ENCODE results near the gene PPFIA1. TPM values are rescaled to one million over a fixed set of nuclear protein-coding genes. Genes with fewer than 3 reads are reported as not detected.
A peak's percentile ranks its signal among the peaks of the same experiment; 100 is the strongest.

The PPFIA1 gene
- total and polyA plus RNA-seq, 2 of the 13 experiments (the other 11 are each of a cell fraction or from before 2014, with no cell fraction given): 29.9 to 45.2 TPM

DNA sequence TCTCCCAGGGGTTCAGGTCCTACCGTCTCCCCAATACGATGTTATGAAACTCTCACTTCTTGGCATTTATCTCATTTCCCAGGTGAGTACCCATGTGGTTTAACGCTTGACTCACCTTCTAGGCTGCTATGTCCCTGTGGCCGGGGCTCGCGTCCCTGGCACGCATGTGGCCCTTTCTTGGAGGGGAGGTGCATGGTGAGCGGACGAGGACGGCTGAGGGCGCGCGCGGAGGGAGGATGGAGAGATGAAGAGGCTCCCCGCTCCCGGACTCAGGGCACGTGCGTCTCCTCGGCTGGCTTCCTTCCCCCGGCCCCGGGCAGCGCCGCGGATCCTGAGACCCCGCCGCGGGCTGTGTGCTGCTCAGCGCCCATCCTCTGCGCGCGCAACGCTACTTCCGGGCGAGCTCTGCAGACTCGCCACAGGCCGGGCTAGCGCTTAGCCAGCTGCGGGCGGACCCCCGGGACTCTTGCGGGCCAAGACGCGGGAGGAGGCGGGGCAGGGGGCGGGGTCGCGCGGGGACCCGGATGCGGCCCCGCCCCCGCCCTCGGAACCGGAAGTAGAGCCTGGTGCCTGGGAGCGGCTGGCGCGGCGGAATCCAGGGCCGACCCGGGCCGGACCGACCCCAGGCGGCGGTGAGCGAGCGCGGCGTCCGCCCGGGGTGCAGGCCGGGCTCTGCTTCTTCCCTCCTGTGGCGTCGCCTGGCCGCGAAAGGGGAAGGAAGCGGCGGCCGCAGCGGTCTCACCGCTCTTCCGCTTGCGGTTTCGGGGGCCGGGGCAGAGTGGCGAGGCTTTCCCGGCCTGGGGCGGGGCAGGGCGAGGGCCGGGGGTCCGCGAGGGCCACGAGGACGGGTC, 127.7 kb downstream of the PPFIA1 start, which contains the start of gene CTTN (continued):
- TF ChIP-seq, protein P1, sequence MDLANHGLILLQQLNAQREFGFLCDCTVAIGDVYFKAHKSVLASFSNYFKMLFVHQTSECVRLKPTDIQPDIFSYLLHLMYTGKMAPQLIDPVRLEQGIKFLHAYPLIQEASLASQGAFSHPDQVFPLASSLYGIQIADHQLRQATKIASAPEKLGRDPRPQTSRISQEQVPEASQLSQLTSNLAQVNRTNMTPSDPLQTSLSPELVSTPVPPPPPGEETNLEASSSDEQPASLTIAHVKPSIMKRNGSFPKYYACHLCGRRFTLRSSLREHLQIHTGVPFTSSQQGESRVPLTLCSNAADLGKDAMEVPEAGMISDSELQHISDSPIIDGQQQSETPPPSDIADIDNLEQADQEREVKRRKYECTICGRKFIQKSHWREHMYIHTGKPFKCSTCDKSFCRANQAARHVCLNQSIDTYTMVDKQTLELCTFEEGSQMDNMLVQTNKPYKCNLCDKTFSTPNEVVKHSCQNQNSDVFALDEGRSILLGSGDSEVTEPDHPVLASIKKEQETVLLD (CRISPR knock-in tag; IDR thresholded peaks at IDR 0.05; ENCODE audit: low read depth): no peak
- TF ChIP-seq, protein P2, sequence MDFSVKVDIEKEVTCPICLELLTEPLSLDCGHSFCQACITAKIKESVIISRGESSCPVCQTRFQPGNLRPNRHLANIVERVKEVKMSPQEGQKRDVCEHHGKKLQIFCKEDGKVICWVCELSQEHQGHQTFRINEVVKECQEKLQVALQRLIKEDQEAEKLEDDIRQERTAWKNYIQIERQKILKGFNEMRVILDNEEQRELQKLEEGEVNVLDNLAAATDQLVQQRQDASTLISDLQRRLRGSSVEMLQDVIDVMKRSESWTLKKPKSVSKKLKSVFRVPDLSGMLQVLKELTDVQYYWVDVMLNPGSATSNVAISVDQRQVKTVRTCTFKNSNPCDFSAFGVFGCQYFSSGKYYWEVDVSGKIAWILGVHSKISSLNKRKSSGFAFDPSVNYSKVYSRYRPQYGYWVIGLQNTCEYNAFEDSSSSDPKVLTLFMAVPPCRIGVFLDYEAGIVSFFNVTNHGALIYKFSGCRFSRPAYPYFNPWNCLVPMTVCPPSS (IDR thresholded peaks at IDR 0.05): no peak
- TF ChIP-seq, protein P3, sequence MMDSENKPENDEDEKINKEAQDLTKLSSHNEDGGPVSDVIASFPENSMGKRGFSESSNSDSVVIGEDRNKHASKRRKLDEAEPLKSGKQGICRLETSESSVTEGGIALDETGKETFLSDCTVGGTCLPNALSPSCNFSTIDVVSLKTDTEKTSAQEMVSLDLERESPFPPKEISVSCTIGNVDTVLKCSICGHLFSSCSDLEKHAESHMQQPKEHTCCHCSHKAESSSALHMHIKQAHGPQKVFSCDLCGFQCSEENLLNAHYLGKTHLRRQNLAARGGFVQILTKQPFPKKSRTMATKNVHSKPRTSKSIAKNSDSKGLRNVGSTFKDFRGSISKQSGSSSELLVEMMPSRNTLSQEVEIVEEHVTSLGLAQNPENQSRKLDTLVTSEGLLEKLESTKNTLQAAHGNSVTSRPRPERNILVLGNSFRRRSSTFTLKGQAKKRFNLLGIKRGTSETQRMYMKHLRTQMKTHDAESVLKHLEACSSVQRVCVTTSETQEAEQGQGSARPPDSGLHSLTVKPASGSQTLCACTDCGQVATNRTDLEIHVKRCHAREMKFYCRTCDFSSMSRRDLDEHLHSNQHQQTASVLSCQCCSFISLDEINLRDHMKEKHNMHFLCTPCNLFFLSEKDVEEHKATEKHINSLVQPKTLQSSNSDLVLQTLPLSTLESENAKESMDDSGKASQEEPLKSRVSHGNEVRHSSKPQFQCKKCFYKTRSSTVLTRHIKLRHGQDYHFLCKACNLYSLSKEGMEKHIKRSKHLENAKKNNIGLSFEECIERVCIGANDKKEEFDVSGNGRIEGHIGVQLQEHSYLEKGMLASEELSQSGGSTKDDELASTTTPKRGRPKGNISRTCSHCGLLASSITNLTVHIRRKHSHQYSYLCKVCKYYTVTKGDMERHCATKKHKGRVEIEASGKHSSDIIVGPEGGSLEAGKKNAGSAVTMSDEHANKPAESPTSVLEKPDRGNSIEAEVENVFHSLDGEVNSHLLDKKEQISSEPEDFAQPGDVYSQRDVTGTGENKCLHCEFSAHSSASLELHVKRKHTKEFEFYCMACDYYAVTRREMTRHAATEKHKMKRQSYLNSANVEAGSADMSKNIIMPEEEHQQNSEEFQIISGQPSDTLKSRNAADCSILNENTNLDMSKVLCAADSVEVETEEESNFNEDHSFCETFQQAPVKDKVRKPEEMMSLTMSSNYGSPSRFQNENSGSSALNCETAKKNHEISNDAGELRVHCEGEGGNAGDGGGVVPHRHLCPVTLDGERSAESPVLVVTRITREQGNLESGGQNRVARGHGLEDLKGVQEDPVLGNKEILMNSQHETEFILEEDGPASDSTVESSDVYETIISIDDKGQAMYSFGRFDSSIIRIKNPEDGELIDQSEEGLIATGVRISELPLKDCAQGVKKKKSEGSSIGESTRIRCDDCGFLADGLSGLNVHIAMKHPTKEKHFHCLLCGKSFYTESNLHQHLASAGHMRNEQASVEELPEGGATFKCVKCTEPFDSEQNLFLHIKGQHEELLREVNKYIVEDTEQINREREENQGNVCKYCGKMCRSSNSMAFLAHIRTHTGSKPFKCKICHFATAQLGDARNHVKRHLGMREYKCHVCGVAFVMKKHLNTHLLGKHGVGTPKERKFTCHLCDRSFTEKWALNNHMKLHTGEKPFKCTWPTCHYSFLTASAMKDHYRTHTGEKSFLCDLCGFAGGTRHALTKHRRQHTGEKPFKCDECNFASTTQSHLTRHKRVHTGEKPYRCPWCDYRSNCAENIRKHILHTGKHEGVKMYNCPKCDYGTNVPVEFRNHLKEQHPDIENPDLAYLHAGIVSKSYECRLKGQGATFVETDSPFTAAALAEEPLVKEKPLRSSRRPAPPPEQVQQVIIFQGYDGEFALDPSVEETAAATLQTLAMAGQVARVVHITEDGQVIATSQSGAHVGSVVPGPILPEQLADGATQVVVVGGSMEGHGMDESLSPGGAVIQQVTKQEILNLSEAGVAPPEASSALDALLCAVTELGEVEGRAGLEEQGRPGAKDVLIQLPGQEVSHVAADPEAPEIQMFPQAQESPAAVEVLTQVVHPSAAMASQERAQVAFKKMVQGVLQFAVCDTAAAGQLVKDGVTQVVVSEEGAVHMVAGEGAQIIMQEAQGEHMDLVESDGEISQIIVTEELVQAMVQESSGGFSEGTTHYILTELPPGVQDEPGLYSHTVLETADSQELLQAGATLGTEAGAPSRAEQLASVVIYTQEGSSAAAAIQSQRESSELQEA (CRISPR knock-in tag; IDR thresholded peaks at IDR 0.05; ENCODE audit: not compliant biosample characterization): peak; percentile 56
- TF ChIP-seq FOSL2 (CRISPR knock-in tag; IDR thresholded peaks at IDR 0.05): peak; percentile 3; the same call in 1 of the 2 replicates
- TF ChIP-seq, protein P4, sequence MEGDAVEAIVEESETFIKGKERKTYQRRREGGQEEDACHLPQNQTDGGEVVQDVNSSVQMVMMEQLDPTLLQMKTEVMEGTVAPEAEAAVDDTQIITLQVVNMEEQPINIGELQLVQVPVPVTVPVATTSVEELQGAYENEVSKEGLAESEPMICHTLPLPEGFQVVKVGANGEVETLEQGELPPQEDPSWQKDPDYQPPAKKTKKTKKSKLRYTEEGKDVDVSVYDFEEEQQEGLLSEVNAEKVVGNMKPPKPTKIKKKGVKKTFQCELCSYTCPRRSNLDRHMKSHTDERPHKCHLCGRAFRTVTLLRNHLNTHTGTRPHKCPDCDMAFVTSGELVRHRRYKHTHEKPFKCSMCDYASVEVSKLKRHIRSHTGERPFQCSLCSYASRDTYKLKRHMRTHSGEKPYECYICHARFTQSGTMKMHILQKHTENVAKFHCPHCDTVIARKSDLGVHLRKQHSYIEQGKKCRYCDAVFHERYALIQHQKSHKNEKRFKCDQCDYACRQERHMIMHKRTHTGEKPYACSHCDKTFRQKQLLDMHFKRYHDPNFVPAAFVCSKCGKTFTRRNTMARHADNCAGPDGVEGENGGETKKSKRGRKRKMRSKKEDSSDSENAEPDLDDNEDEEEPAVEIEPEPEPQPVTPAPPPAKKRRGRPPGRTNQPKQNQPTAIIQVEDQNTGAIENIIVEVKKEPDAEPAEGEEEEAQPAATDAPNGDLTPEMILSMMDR (CRISPR knock-in tag; IDR thresholded peaks at IDR 0.05): no peak
- TF ChIP-seq, protein P5, sequence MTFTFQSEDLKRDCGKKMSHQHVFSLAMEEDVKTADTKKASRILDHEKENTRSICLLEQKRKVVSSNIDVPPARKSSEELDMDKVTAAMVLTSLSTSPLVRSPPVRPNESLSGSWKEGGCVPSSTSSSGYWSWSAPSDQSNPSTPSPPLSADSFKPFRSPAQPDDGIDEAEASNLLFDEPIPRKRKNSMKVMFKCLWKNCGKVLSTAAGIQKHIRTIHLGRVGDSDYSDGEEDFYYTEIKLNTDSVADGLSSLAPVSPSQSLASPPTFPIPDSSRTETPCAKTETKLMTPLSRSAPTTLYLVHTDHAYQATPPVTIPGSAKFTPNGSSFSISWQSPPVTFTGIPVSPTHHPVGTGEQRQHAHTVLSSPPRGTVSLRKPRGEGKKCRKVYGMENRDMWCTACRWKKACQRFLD (CRISPR knock-in tag; IDR thresholded peaks at IDR 0.05; ENCODE audit: borderline replicate concordance): peak; percentile 51; the same call in 1 of the 2 replicates
- TF ChIP-seq ZNF121 (CRISPR knock-in tag; IDR thresholded peaks at IDR 0.05): no peak
- TF ChIP-seq ELF4 (CRISPR knock-in tag; IDR thresholded peaks at IDR 0.05; ENCODE audit: borderline replicate concordance): peak; percentile 70; the same call in 1 of the 2 replicates
- TF ChIP-seq, protein P6, sequence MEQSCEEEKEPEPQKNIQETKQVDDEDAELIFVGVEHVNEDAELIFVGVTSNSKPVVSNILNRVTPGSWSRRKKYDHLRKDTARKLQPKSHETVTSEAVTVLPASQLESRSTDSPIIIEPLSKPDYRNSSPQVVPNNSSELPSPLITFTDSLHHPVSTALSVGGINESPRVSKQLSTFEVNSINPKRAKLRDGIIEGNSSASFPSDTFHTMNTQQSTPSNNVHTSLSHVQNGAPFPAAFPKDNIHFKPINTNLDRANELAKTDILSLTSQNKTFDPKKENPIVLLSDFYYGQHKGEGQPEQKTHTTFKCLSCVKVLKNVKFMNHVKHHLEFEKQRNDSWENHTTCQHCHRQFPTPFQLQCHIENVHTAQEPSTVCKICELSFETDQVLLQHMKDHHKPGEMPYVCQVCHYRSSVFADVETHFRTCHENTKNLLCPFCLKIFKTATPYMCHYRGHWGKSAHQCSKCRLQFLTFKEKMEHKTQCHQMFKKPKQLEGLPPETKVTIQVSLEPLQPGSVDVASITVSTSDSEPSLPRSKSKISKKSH (CRISPR knock-in tag; IDR thresholded peaks at IDR 0.05; ENCODE audit: borderline replicate concordance): peak; percentile 77
- TF ChIP-seq SP2 (CRISPR knock-in tag; IDR thresholded peaks at IDR 0.05): no peak

Measured in HepG2 (cell line).